Gastrocnemius medialis (tissue), 4 donors: Measurements from ENCODE around the gene APPBP2.

ENCODE experiments used
- POLR2A ChIP-seq, 2 donors: fragments of 450-650 bp; IDR thresholded peaks; one replicate each; pipeline ENCODE4 v1.6.1; 2017; ENCODE audit warnings: antibody characterized with exemption in 2 of 2, mild to moderate bottlenecking in 2 of 2, moderate library complexity in 2 of 2
- TF ChIP-seq, protein P1 (sequence below), 5 experiments: fragments of 450-650 bp in 3 of 5; fragments of 200-600 bp in 2 of 5; sonication (generic) in 2 of 5; IDR thresholded peaks in 4 of 5; conservative IDR thresholded peaks in 1 of 5; 1 replicate in 4 of 5; 2 replicates in 1 of 5; pipeline ENCODE4 v1.5.1; 2016 to 2019; ENCODE audit warnings: antibody characterized with exemption in 5 of 5, mild to moderate bottlenecking in 3 of 5, moderate library complexity in 3 of 5

DNA sequence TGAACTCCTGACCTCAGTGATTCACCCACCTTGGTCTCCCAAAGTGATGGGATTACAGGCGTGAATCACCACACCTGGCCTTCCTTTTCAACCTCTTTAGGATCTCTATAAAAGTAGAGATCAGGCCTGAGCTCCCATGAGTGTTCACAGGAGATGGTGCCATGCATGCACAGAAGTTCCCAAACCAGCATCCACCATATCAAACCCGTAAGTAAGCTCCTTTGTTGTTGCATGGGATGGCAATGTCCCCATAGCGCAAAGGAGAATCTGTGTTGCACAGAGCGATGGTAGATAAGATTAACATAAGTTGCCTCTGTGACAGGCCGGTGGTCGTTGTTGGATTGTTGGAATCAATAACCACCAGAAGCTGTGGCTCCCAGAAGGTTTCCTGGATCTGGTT is 39.2 kb upstream of the APPBP2 start:
- no peak for TF ChIP-seq POLR2A (IDR thresholded peaks at IDR 0.05)
- TF ChIP-seq, protein P1, sequence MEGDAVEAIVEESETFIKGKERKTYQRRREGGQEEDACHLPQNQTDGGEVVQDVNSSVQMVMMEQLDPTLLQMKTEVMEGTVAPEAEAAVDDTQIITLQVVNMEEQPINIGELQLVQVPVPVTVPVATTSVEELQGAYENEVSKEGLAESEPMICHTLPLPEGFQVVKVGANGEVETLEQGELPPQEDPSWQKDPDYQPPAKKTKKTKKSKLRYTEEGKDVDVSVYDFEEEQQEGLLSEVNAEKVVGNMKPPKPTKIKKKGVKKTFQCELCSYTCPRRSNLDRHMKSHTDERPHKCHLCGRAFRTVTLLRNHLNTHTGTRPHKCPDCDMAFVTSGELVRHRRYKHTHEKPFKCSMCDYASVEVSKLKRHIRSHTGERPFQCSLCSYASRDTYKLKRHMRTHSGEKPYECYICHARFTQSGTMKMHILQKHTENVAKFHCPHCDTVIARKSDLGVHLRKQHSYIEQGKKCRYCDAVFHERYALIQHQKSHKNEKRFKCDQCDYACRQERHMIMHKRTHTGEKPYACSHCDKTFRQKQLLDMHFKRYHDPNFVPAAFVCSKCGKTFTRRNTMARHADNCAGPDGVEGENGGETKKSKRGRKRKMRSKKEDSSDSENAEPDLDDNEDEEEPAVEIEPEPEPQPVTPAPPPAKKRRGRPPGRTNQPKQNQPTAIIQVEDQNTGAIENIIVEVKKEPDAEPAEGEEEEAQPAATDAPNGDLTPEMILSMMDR (IDR thresholded peaks at IDR 0.05 in 4 of 5, conservative IDR thresholded peaks at IDR 0.05 in 1 of 5) = no peak
